PC-9 (cell line): ENCODE data around the gene SNX19. TPM values are rescaled to one million over a fixed set of nuclear protein-coding genes. Genes with fewer than 3 reads are reported as not detected.

Experiments used
- BruUV-seq: library from RNA; stranded (reverse); fragments of 400-500 nt; replicated peaks from 2 replicates; lab custom pipeline; 2021; lab: Mats Ljungman, UMichigan
- CTCF ChIA-PET: fragments of 300-600 bp; sonication (Branson Sonifier 250); formaldehyde crosslinking; loops from one replicate; lab custom pipeline; 2022; ENCODE audit warnings: antibody characterized with exemption; lab: Charles Lee
- POLR2A ChIA-PET: fragments of 300-600 bp; sonication (Branson Sonifier 250); formaldehyde crosslinking; loops from one replicate; lab custom pipeline; 2022; ENCODE audit warnings: antibody characterized with exemption; ENCODE audit not compliant: unreplicated experiment; lab: Charles Lee
- DNase-seq, 2 experiments: peaks; one replicate each; pipeline versions ENCODE4 v3.0.0 to v3.0.0-alpha.2; 2015 to 2022; ENCODE audit warnings: mixed read lengths in 1 of 2
- H2AFZ ChIP-seq: fragments of 200-600 bp; sonication (generic); 2 replicates; pipeline ENCODE4 v1.8.1; 2017; ENCODE audit warnings: antibody characterized with exemption
- H3F3A ChIP-seq: fragments of 200-600 bp; sonication (generic); 2 replicates; pipeline ENCODE4 v1.8.1; 2017; ENCODE audit warnings: antibody characterized with exemption, mild to moderate bottlenecking, low read depth; ENCODE audit not compliant: insufficient read depth
- H3K27ac ChIP-seq: fragments of 200-600 bp; sonication (generic); 2 replicates; pipeline ENCODE4 v1.6.1; 2016; ENCODE audit warnings: mixed run types
- H3K27me3 ChIP-seq: fragments of 200-600 bp; sonication (generic); 2 replicates; pipeline ENCODE4 v1.6.1; 2016; ENCODE audit warnings: low read depth, mixed run types; ENCODE audit not compliant: insufficient read depth
- H3K36me3 ChIP-seq: fragments of 200-600 bp; sonication (generic); 2 replicates; pipeline ENCODE4 v1.6.1; 2016; ENCODE audit warnings: low read depth, mixed run types
- H3K4me1 ChIP-seq: fragments of 200-600 bp; sonication (generic); replicated peaks from 2 replicates; pipeline ENCODE4 v1.6.1; 2016; ENCODE audit warnings: mixed run types; ENCODE audit not compliant: insufficient read depth
- H3K4me2 ChIP-seq: fragments of 200-600 bp; sonication (generic); 2 replicates; pipeline ENCODE4 v1.6.1; 2017; ENCODE audit warnings: mixed run types
- H3K4me3 ChIP-seq: fragments of 200-600 bp; sonication (generic); 2 replicates; pipeline ENCODE4 v1.6.1; 2016; ENCODE audit warnings: mixed run types
- H3K79me2 ChIP-seq: fragments of 200-600 bp; sonication (generic); 2 replicates; pipeline ENCODE4 v1.6.1; 2017; ENCODE audit warnings: low read depth, mixed run types
- H3K9me2 ChIP-seq: fragments of 200-600 bp; sonication (generic); 2 replicates; pipeline ENCODE4 v1.8.1; 2017; ENCODE audit warnings: mild to moderate bottlenecking; ENCODE audit not compliant: insufficient read depth
- H3K9me3 ChIP-seq: fragments of 200-600 bp; sonication (generic); 2 replicates; pipeline ENCODE4 v1.8.1; 2016; ENCODE audit warnings: low read depth; ENCODE audit not compliant: insufficient read depth
- H4K20me1 ChIP-seq: fragments of 200-600 bp; sonication (generic); 2 replicates; pipeline ENCODE4 v1.8.1; 2017; ENCODE audit not compliant: insufficient read depth
- CTCF ChIP-seq: fragments of 200-600 bp; sonication (generic); conservative IDR thresholded peaks from 2 replicates; pipeline ENCODE4 v1.6.1; 2017; ENCODE audit warnings: mixed run types, antibody characterized with exemption, mild to moderate bottlenecking, moderate library complexity
- EZH2 ChIP-seq: fragments of 200-600 bp; sonication (generic); IDR thresholded peaks from 2 replicates; pipeline ENCODE4 v1.8.0; 2017; ENCODE audit warnings: antibody characterized with exemption, low read depth
- intact Hi-C: fragments of 100-400 bp; cut with micrococcal nuclease; formaldehyde crosslinking; loops from one replicate; pipeline ENCODE4 v1.10.0; 2022; ENCODE audit not compliant: unreplicated experiment
- total RNA-seq: library from RNA; stranded (reverse); gene quantifications from 2 replicates; pipeline ENCODE4 v1.2.3, GENCODE V29; 2021

The SNX19 gene
- total RNA-seq, 1 experiment from 2014 or later: 43.5 TPM

- H3K9me2 ChIP-seq: no peaks in the 10 kb centered on the region
- no peak overlapping the region for H3K4me3 ChIP-seq
- H3K36me3 ChIP-seq: no peaks in the 10 kb centered on the region
- POLR2A ChIA-PET: no interaction called here
- H3K79me2 ChIP-seq: no peaks in the 10 kb centered on the region
- H2AFZ ChIP-seq: no peak overlapping the region
- CTCF ChIA-PET: interaction anchor here (0.6 kb wide), 1 partner anchor 649 kb away, joined by 5 read pairs; no protein-coding TSS in a partner anchor
- no peaks in the 10 kb centered on the region for H3K4me1 ChIP-seq
- BruUV-seq: no TSS peak
- H3K9me3 ChIP-seq: no peaks in the 10 kb centered on the region
- no peaks in the 10 kb centered on the region for H4K20me1 ChIP-seq
- no peak for DNase-seq
- TF ChIP-seq EZH2 (no peak), CTCF (no peak)
- intact Hi-C loops: no loop called here
- H3F3A ChIP-seq: no peaks in the 10 kb centered on the region
- no peak overlapping the region for H3K27ac ChIP-seq
- H3K4me2 ChIP-seq: no peak overlapping the region
- no peaks in the 10 kb centered on the region for H3K27me3 ChIP-seq
Observed at GRCh38 chr11:130872513-130872912, 43.8 kb downstream of the SNX19 start.

- Histone ChIP-seq H3K9me2 (no peaks in the 10 kb centered on the region), H3K36me3 (no peaks in the 10 kb centered on the region), H3F3A (no peaks in the 10 kb centered on the region), H3K4me3 (no peak overlapping the region), H3K9me3 (no peaks in the 10 kb centered on the region), H3K4me1 (no peaks in the 10 kb centered on the region), H3K79me2 (no peaks in the 10 kb centered on the region), H3K27me3 (no peaks in the 10 kb centered on the region), H2AFZ (no peak overlapping the region), H3K4me2 (no peak overlapping the region), H3K27ac (no peak overlapping the region), H4K20me1 (no peaks in the 10 kb centered on the region)
- no TSS peak for BruUV-seq
- TF ChIP-seq EZH2 (no peak), CTCF (no peak)
- CTCF ChIA-PET: interaction anchor here (0.6 kb wide), 1 partner anchor 648 kb away, joined by 5 read pairs; no protein-coding TSS in a partner anchor
- no peak for DNase-seq
- POLR2A ChIA-PET: no interaction called here
- intact Hi-C loops: no loop called here
Observed at GRCh38 chr11:130872102-130872501, 44.2 kb downstream of the SNX19 start.

GRCh38 chr11:130871616-130872015 lies 44.7 kb downstream of the SNX19 start:
- Histone ChIP-seq H3K4me1 (no peaks in the 10 kb centered on the region), H3K9me2 (no peaks in the 10 kb centered on the region), H4K20me1 (no peaks in the 10 kb centered on the region), H3K27me3 (no peaks in the 10 kb centered on the region), H3F3A (no peaks in the 10 kb centered on the region), H3K4me2 (no peak overlapping the region), H3K9me3 (no peaks in the 10 kb centered on the region), H3K27ac (no peak overlapping the region), H3K36me3 (no peaks in the 10 kb centered on the region), H3K79me2 (no peaks in the 10 kb centered on the region), H3K4me3 (no peak overlapping the region), H2AFZ (no peak overlapping the region)
- intact Hi-C loops: no loop called here
- ChIA-PET POLR2A (no interaction called here), CTCF (interaction anchor here (0.5 to 0.6 kb wide), 2 partner anchors 23 to 648 kb away, joined by 4 to 5 read pairs; no protein-coding TSS in a partner anchor)
- BruUV-seq: no TSS peak
- no peak for TF ChIP-seq CTCF
- TF ChIP-seq EZH2: no peak
- peak in 1 of 2 experiments; percentile 41 for DNase-seq
